HL-60 (cell line): ENCODE data around the gene STAT5B.
"Not testable (repeated sequence)": the region's sequence is repeated elsewhere in the genome, so short reads cannot be mapped to it uniquely, and the experiment has no call there.

Experiments
- DNase-seq, 2 experiments: peaks; one replicate each; pipeline ENCODE4 v3.0.0-alpha.2; 2010 to 2020; ENCODE audit warnings: low read depth in 1 of 2, low spot score in 1 of 2
- H3K27ac ChIP-seq: fragments of 250-450 bp; sonication (Bioruptor Pico); replicated peaks from 2 replicates; pipeline ENCODE4 v1.5.1; 2020; ENCODE audit warnings: mild to moderate bottlenecking, moderate library complexity
- H3K27me3 ChIP-seq: fragments of 250-450 bp; sonication (Bioruptor Pico); 2 replicates; pipeline ENCODE4 v1.5.1; 2021; ENCODE audit warnings: mild to moderate bottlenecking, moderate library complexity; ENCODE audit not compliant: insufficient read depth, poor library complexity, severe bottlenecking
- H3K4me3 ChIP-seq: replicated peaks from 2 replicates; pipeline ENCODE4 v1.5.1; 2011; ENCODE audit warnings: mild to moderate bottlenecking, control low read depth, low read length; ENCODE audit not compliant: insufficient read depth
- GABPA ChIP-seq: IDR thresholded peaks from 2 replicates; pipeline ENCODE4 v1.6.1; 2012; ENCODE audit warnings: low read depth
- POLR2AphosphoS5 ChIP-seq: IDR thresholded peaks from 2 replicates; pipeline ENCODE4 v1.6.1; 2012; ENCODE audit warnings: low read depth
- REST ChIP-seq: IDR thresholded peaks from 2 replicates; pipeline ENCODE4 v1.6.1; 2012; ENCODE audit warnings: low read depth; ENCODE audit not compliant: insufficient replicate concordance
- SPI1 ChIP-seq: IDR thresholded peaks from 2 replicates; pipeline ENCODE4 v1.6.1; 2012; ENCODE audit warnings: low read depth, mild to moderate bottlenecking, borderline replicate concordance
- TF ChIP-seq, protein P1 (sequence below): IDR thresholded peaks from one replicate; pipeline ENCODE4 v1.5.1; 2011; ENCODE audit warnings: low read length, control low read depth, inconsistent platforms; ENCODE audit not compliant: insufficient read depth

The STAT5B gene

DNA sequence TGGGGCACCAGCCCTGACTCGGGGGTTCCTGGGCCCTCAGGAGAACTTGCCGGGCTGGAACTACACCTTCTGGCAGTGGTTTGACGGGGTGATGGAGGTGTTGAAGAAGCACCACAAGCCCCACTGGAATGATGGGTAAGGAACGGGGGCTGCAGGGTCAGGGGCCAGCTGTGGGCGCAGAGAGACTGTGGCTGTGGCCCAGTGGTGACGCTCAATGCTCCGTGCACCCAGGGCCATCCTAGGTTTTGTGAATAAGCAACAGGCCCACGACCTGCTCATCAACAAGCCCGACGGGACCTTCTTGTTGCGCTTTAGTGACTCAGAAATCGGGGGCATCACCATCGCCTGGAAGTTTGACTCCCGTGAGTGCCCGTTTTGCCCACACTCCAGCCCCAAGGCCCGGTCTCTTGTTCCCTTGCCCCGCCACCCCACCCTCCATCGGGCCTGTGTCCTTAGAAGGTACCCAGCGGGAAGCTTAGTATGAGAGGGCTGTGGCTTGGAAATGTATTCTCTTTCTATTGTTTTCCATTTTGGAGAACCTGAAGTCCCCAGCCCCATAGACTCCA, 31.3 kb upstream of the STAT5B start:
- Histone ChIP-seq H3K27me3 (no peaks in the 10 kb centered on the region), H3K27ac (no peak overlapping the region), H3K4me3 (no peak overlapping the region)
- no peak for DNase-seq
- no peak for TF ChIP-seq GABPA
- TF ChIP-seq, protein P1, sequence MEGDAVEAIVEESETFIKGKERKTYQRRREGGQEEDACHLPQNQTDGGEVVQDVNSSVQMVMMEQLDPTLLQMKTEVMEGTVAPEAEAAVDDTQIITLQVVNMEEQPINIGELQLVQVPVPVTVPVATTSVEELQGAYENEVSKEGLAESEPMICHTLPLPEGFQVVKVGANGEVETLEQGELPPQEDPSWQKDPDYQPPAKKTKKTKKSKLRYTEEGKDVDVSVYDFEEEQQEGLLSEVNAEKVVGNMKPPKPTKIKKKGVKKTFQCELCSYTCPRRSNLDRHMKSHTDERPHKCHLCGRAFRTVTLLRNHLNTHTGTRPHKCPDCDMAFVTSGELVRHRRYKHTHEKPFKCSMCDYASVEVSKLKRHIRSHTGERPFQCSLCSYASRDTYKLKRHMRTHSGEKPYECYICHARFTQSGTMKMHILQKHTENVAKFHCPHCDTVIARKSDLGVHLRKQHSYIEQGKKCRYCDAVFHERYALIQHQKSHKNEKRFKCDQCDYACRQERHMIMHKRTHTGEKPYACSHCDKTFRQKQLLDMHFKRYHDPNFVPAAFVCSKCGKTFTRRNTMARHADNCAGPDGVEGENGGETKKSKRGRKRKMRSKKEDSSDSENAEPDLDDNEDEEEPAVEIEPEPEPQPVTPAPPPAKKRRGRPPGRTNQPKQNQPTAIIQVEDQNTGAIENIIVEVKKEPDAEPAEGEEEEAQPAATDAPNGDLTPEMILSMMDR, result no peak
- TF ChIP-seq REST, result no peak
- TF ChIP-seq SPI1, result no peak
- no peak for TF ChIP-seq POLR2AphosphoS5

GRCh38 chr17:42306385-42306667, 30.1 kb upstream of the STAT5B start:
- Histone ChIP-seq H3K27ac (no peak overlapping the region), H3K27me3 (no peaks in the 10 kb centered on the region), H3K4me3 (no peak overlapping the region)
- TF ChIP-seq SPI1, result no peak
- DNase-seq, result no peak

GRCh38 chr17:42305543-42306384, 29.6 kb upstream of the STAT5B start:
- TF ChIP-seq POLR2AphosphoS5, result no peak
- TF ChIP-seq GABPA, result no peak
- TF ChIP-seq REST, result no peak
- no peak for TF ChIP-seq SPI1
- TF ChIP-seq, protein P1, result no peak
- no peak for DNase-seq
- H3K27ac ChIP-seq, result no peak overlapping the region
- H3K27me3 ChIP-seq, result no peaks in the 10 kb centered on the region
- H3K4me3 ChIP-seq, result no peak overlapping the region

- not testable (repeated sequence) for DNase-seq, H3K27me3 ChIP-seq, H3K27ac ChIP-seq, H3K4me3 ChIP-seq
Observed at GRCh38 chr17:42305031-42305330, 28.8 kb upstream of the STAT5B start.
